Pulmonary artery endothelial cell (primary cell): ENCODE measurements around the gene SLC4A11. TPM values are rescaled to one million over a fixed set of nuclear protein-coding genes. Genes with fewer than 3 reads are reported as not detected.
"Not testable (repeated sequence)": the region's sequence is repeated elsewhere in the genome, so short reads cannot be mapped to it uniquely, and the experiment has no call there.

Source experiments
- DNase-seq: peaks from one replicate; pipeline ENCODE4 v3.0.0-alpha.2; 2011; ENCODE audit warnings: low read depth, low spot score
- total RNA-seq: library from RNA; depleted of rRNA; stranded (reverse); fragments of >200 nt; gene quantifications from 2 replicates; pipeline ENCODE4 v1.2.3, GENCODE V29; 2014

The SLC4A11 gene
- total RNA-seq, 1 donor from 2014 or later, result 3.0 TPM

GRCh38 chr20:3227936-3228749 is 10.8 kb downstream of the SLC4A11 start:
- no peak for DNase-seq

DNA sequence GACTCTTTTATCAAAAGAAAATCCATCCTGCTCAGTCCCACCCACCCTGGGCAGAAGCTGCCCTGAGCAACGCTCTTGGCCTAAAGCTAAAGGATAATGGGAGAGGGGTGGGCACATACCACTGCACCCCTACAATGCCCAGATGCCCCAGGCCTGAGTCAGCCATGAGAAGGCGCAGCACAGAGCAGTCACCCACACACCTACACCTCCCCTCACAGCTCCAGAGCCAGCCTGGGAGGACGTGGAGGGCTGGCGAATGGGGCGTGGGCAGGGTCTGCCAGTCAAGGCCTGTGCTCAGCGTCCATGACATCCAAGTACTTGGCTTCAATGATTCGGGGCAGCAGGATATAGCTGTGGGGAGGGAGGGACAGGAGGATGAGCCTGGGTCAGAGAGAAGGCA is 11.5 kb downstream of the SLC4A11 start:
- no peak for DNase-seq

GRCh38 chr20:3226864-3227263 is 12.1 kb downstream of the SLC4A11 start:
- no peak for DNase-seq

- no peak for DNase-seq
Measured at GRCh38 chr20:3226093-3226492, 12.9 kb downstream of the SLC4A11 start.

DNA sequence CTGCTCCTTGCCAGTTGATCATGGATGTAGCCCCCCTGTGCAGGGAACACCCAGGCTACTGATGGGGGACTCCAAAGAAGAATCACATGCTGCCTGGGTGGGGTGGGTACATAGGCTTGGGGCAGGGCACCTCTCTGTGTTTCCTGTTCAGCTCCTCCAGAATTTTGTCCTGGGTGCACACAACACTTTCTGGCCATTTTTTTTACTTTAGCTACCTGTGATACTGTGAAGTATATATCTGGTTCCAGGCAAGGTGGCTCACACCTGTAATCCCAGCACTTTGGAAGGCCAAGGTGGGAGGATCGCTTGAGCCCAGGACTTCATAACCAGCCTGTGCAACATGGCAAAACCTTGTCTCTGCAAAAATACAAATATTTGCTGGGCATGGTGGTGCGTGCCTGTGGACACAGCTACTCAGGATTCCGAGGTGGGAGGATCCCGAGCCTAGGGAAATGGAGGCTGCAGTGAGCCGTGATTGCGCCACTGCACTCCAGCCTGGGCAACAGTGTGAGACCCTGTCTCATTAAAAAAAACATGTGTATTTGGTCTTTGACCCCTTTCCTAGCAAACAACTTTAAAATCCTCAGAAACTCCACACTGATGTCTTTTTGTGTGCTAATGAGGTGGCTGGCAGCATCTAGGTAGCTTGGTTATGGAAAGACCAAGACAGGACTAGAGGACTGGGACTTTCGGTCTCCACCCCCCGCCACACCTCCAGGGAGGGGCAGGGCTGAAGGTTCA is 14.1 kb downstream of the SLC4A11 start:
- no peak for DNase-seq

- no peak for DNase-seq
Measured at GRCh38 chr20:3223994-3224680, 14.9 kb downstream of the SLC4A11 start.

DNA sequence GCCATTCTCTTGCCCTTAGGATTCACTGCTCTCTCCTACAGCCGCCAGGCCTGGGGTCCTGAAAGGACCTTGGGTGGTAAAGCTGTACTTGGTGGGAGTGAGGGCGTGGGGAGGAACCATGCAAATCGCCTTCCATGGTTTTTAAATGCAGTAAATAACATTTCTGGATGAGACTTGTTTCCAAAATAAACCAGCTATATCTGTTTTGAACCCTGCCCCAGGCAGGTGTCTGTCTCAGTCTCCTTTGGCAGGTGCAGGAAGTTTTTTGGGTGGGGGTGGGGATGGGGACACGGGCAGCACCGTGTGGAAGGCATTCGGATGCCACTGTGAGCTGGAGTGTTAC is 15.4 kb downstream of the SLC4A11 start:
- no peak for DNase-seq

- no peak for DNase-seq
Measured at GRCh38 chr20:3222635-3223600, 16.1 kb downstream of the SLC4A11 start.

GRCh38 chr20:3221398-3222226 is 17.4 kb downstream of the SLC4A11 start:
- DNase-seq, result no peak

GRCh38 chr20:3218307-3218988 is 20.5 kb downstream of the SLC4A11 start:
- no peak for DNase-seq

DNA sequence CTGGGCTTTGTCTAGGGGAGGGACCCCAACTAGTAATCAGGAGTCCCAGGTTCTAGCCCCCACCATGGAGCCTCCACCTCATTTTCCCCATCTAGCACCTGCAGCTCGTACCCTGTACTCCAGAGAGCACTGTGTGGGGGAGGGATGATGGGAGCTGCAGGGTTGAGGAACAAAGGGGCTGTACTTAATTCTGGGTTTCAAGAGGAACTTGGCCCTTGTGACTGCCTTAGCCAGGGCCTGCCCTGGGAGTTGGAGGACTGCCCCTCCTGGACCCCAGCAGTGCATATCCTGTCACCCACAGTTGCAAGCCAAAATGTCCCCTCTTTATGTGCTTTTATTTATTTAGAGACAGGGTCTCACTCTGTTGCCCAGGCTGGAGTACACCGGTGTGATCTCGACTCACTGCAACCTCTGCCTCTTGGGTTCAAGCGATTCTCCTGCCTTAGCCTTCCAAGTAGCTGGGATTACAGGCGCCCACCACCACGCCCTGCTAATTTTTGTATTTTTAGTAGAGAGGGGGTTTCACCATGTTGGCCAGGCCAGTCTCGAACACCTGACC is 23.6 kb downstream of the SLC4A11 start:
- not testable (repeated sequence) for DNase-seq

- DNase-seq, result no peak
Measured at GRCh38 chr20:3213226-3213625, 25.8 kb downstream of the SLC4A11 start.

DNA sequence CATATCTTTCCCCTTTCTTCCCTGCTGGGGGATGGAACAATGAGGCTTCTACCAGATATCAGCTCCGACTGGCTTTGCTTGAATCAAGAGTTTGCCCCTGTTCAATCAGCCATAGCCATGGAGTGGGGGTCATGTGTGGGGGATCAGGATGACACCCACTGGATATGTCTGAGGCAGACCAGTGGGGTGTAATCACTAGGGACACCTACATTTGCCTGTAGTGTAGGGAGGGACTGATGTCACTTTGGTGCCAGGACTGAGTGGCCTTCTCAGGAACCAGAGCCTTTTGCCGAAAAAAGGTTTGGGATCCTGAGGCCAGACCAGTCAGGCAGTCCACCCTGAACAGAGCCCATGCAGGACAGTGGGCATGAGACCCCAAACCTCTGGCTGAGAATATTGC is 28.6 kb downstream of the SLC4A11 start:
- no peak for DNase-seq

DNA sequence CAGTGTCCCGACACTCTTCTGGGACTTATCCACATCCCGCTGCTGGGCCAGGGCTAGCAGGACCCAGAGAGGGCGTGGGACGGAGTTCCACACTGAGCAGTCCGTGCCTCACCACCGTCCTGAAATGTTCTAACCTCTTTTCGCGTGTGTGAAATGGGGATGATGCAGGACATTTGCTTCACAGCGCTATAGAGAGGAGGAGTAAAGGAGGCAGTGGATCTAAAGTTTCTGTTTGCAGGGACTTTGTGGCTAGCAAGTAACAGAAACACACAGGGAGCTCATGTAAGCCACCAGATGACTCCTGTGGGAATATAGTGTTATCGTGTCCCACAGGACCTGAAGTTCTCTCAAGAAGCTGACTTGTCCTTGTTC is 29.1 kb downstream of the SLC4A11 start:
- DNase-seq, result no peak

GRCh38 chr20:3209257-3209945 is 29.6 kb downstream of the SLC4A11 start, which contains the start of gene ITPA:
ITPA (plus strand) TSS chr20:3209498; CDS start chr20:3209552, 54 bp downstream.
- no peak for DNase-seq

DNA sequence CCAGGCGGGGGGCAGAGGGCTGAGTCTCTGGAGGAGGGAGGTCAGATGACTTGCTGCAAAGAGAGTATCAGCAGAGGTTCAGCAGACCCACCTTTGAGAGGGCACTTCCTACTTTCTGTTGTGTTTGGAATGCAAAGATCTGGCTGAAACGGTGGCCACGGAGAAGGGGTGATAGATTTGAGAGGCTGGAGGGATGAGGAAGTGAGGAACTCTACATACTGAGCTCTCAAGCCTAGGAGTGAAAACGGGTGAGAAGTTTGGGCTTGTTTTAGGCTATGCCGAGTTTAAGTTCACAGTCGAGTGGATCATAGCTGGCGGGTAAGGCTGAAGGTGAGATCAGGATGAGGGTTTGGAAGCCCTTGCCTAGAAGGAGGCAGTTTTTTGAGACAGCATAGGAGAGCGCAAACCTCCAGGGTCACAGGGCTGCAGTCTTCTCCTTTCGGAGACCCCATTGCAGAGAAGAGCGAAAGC is 30.2 kb downstream of the SLC4A11 start:
- no peak for DNase-seq

DNA sequence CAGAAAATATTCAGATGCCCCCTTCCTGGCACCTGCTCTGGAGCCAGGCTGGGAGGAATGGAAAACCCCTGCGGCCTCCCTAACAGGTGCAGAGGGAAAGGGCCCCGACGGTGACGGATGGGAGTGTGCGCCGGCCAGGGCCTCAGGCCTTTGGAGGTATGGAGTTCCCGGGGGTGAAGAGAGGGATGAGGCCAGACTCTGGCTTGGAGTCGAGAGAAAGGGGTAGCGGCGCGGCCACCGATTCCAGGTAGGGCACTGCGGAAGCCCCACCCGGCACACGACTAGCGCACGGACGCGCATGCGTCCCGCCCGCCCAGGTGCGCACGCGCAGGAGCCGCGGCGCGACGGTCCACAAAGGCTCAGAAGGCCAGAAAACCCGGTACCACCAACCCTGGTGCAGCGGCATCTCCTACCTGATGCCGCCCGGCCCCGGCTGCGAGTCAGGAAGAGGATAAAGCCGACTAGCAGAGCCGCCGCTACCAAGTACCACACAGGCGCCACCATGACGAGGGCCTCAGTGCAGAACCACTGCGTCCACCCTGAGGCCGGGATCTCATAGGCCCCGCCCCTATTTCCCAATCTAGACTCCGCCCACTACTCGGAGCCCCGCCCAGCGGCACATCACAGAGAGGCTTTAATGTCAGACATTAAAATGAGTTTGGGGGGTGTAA is 34.7 kb downstream of the SLC4A11 start, which contains the start of gene DDRGK1:
TSS of gene DDRGK1 (minus strand) at position 559 of the 671 bp plus-strand sequence. CDS start at position 504, 55 bp downstream.
- DNase-seq, result no peak
